GM20431 (cell line): ENCODE data around the gene COMMD9.

Experiments
- in situ Hi-C: fragments of 300-500 bp; cut with MseI, MboI; formaldehyde crosslinking; loops from one replicate; pipeline ENCODE4 v1.15.0; 2020; ENCODE audit warnings: low sequenced_read_pairs; ENCODE audit not compliant: unreplicated experiment

Gene COMMD9

GRCh38 chr11:36229091-36229705 is 60.0 kb downstream of the COMMD9 start:
- in situ Hi-C loops: no loop called here

- in situ Hi-C loops: no loop called here
Measured at GRCh38 chr11:36228689-36229088, 60.5 kb downstream of the COMMD9 start.

GRCh38 chr11:36227044-36227443 is 62.2 kb downstream of the COMMD9 start:
- in situ Hi-C loops: no loop called here

- in situ Hi-C loops: no loop called here
Measured at GRCh38 chr11:36224209-36224882, 64.9 kb downstream of the COMMD9 start.

GRCh38 chr11:36222831-36223635 is 66.2 kb downstream of the COMMD9 start:
- in situ Hi-C loops: no loop called here
